GM23248 (cell line): ENCODE measurements around the gene SV2C.

Source experiments
- EZH2 ChIP-seq: fragments of 200-600 bp; sonication (generic); IDR thresholded peaks from 2 replicates; pipeline ENCODE4 v1.6.1; 2018; ENCODE audit warnings: antibody characterized with exemption, mild to moderate bottlenecking; ENCODE audit not compliant: insufficient read depth, poor library complexity, severe bottlenecking
- EZH2phosphoT487 ChIP-seq: fragments of 200-600 bp; sonication (generic); IDR thresholded peaks from 2 replicates; pipeline ENCODE4 v1.6.1; 2018; ENCODE audit warnings: antibody characterized with exemption, moderate library complexity, mild to moderate bottlenecking, low read depth; ENCODE audit not compliant: insufficient read depth

DNA sequence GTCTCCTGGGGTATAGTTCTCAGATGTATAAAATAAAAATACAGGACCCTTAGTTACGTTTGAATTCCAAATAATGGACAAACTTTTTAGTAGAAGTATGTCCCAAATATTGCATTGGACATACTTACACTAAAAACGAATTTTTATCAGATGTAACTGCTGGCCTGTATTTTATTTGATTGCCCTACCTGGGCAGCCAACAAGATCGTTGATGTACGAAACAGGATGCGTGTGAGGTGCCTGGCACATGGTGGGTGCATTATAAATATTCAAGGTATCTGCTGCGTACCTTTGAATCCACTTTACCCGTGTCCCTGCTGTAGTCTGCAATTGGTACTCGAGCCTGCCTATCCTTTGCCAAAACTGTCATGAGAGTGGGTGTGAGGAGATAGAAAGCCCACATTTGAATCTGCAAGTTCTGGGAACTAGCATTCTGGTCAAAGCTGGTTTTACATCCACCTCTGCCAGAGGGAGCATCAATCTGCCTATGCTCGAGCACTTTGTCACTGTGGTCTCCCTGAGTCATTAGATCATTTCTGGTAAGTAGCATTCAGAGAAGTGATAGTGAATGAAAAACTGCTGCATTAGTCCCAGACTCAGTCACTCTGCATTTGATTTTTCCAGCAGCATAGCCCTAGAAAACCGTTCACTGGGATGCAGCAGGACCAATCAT, 186.2 kb downstream of the SV2C start:
- TF ChIP-seq EZH2phosphoT487 (no peak), EZH2 (no peak)
